ENCODE data around the gene TTLL11.
"Not testable (repeated sequence)": the region's sequence is repeated elsewhere in the genome, so short reads cannot be mapped to it uniquely, and the experiment has no call there.

The TTLL11 gene

GRCh38 chr9:122066680-122067079 is 26.4 kb downstream of the TTLL11 start:
- not testable (repeated sequence) for H3K9me3 ChIP-seq (ENCODE audit: control insufficient read depth, insufficient read depth, low read length); H3K36me3 ChIP-seq (ENCODE audit: insufficient read depth, low read length); H3K9ac ChIP-seq (ENCODE audit: low read depth, low read length); H3K4me1 ChIP-seq (ENCODE audit: insufficient read depth, low read length)

- Histone ChIP-seq H3K4me1 (ENCODE audit: insufficient read depth, low read length) (0 out of 2 replicates have a peak, but pooled peaks cover 5% of the 10 kb centered on the region), H3K36me3 (ENCODE audit: insufficient read depth, low read length) (no peaks in the 10 kb centered on the region), H3K9me3 (ENCODE audit: control insufficient read depth, insufficient read depth, low read length) (no peaks in the 10 kb centered on the region), H3K9ac (ENCODE audit: low read depth, low read length) (no peak overlapping the region)
Observed at GRCh38 chr9:122065923-122066629, 27.0 kb downstream of the TTLL11 start.

GRCh38 chr9:122060481-122060880 is 32.6 kb downstream of the TTLL11 start:
- H3K4me1 ChIP-seq (ENCODE audit: insufficient read depth, low read length), result no peaks in the 10 kb centered on the region
- no peaks in the 10 kb centered on the region for H3K9me3 ChIP-seq (ENCODE audit: control insufficient read depth, insufficient read depth, low read length)
- no peaks in the 10 kb centered on the region for H3K36me3 ChIP-seq (ENCODE audit: insufficient read depth, low read length)
- no peak overlapping the region for H3K9ac ChIP-seq (ENCODE audit: low read depth, low read length)

DNA sequence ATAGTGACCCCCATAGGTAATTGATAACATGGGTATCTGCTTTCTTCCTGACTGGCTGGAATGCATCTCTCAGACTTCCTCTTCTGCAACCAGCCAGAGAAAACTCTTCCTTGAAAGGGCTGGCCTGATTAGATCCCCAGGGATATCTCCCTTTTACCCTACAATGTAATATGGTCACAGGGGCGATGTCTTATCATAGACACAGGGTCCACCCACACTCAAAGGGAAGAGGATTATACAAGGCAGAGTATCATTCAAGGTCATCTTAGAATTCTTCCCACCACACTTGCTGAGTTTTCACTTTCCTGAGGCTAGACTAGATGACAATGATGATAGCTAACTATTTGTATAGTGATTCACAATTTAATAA is 33.2 kb downstream of the TTLL11 start:
- H3K9ac ChIP-seq (ENCODE audit: low read depth, low read length), result no peak overlapping the region
- no peaks in the 10 kb centered on the region for H3K9me3 ChIP-seq (ENCODE audit: control insufficient read depth, insufficient read depth, low read length)
- no peaks in the 10 kb centered on the region for H3K4me1 ChIP-seq (ENCODE audit: insufficient read depth, low read length)
- no peaks in the 10 kb centered on the region for H3K36me3 ChIP-seq (ENCODE audit: insufficient read depth, low read length)

DNA sequence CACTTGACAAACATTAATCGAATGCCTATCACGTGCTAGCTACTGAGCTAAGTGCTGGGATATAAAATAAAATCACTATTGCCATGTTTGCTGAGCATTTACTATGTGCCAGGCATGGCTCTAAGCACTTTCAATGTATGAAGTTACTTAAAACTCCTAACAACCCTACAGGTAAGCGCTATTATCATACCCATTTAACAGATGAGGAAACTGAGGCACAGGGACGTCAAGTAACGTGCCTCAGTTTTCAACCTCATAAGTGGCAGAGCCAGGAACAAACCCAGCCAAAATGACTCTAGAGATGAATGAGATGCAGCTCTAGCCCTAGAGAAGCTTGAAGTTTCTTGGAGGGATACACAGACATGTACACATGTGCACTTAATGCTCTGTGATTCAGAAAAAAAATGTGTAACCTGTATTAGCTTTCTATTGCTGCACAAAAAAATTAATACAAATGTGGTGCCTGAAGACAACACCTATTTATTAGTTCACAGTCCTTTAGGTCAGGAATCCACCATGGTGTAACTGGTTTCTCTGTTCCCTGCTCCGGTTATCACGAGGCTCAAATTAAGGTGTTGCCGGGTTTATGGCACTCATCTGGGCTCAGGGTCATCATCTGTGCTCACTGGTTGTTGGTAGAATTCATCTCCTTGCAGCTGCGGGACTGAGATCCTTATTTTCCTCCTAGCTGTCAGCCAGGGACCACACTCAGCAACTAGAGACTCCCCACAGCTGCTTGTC is 33.7 kb downstream of the TTLL11 start:
- Histone ChIP-seq H3K36me3 (ENCODE audit: insufficient read depth, low read length) (no peaks in the 10 kb centered on the region), H3K9me3 (ENCODE audit: control insufficient read depth, insufficient read depth, low read length) (no peaks in the 10 kb centered on the region), H3K9ac (ENCODE audit: low read depth, low read length) (no peak overlapping the region), H3K4me1 (ENCODE audit: insufficient read depth, low read length) (no peaks in the 10 kb centered on the region)

GRCh38 chr9:122058709-122059108 is 34.4 kb downstream of the TTLL11 start:
- H3K4me1 ChIP-seq (ENCODE audit: insufficient read depth, low read length), result no peaks in the 10 kb centered on the region
- no peaks in the 10 kb centered on the region for H3K9me3 ChIP-seq (ENCODE audit: control insufficient read depth, insufficient read depth, low read length)
- H3K9ac ChIP-seq (ENCODE audit: low read depth, low read length), result no peak overlapping the region
- no peaks in the 10 kb centered on the region for H3K36me3 ChIP-seq (ENCODE audit: insufficient read depth, low read length)

GRCh38 chr9:122058051-122058450 is 35.1 kb downstream of the TTLL11 start:
- no peak overlapping the region for H3K9ac ChIP-seq (ENCODE audit: low read depth, low read length)
- H3K4me1 ChIP-seq (ENCODE audit: insufficient read depth, low read length), result no peaks in the 10 kb centered on the region
- H3K36me3 ChIP-seq (ENCODE audit: insufficient read depth, low read length), result no peaks in the 10 kb centered on the region
- no peaks in the 10 kb centered on the region for H3K9me3 ChIP-seq (ENCODE audit: control insufficient read depth, insufficient read depth, low read length)

DNA sequence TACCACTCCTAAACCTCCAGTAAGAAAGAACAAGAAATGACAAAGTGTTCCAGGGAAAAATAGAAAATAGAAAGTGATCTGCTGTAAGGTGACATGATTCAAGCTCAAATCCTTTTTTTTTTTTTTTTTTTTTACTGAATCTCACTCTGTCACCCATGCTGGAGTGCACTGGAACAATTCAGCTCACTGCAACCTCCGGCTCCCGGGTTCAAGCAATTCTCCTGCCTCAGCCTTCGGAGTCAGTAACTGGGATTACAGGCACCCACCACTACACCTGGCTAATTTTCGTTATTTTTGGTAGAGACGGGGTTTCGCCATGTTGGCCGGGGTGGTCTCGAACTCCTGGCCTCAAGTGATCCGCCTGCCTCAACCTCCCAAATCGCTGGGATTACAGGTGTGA is 35.9 kb downstream of the TTLL11 start:
- H3K4me1 ChIP-seq (ENCODE audit: insufficient read depth, low read length), result no peaks in the 10 kb centered on the region
- no peak overlapping the region for H3K9ac ChIP-seq (ENCODE audit: low read depth, low read length)
- H3K9me3 ChIP-seq (ENCODE audit: control insufficient read depth, insufficient read depth, low read length), result no peaks in the 10 kb centered on the region
- no peaks in the 10 kb centered on the region for H3K36me3 ChIP-seq (ENCODE audit: insufficient read depth, low read length)

DNA sequence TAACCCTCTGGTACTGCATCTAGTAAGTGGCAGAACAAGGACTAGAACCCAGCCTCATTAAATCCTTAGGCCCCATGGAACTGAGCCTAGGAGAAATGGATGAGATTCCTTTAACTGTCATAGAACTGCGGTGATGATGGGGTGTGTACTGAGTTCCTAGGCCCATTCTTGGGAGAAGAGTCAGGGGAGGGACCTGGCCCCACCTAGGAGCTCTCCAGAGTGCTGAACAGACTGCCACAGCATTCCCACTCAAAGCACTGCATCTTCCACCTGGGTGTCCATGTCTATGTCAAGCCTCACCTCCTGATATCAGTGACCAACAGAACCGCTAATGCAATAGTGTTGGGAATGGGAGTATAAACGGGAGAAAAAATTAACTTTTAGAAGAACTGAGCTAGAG is 36.6 kb downstream of the TTLL11 start:
- no peaks in the 10 kb centered on the region for H3K9me3 ChIP-seq (ENCODE audit: control insufficient read depth, insufficient read depth, low read length)
- H3K9ac ChIP-seq (ENCODE audit: low read depth, low read length), result no peak overlapping the region
- no peaks in the 10 kb centered on the region for H3K36me3 ChIP-seq (ENCODE audit: insufficient read depth, low read length)
- no peaks in the 10 kb centered on the region for H3K4me1 ChIP-seq (ENCODE audit: insufficient read depth, low read length)

GRCh38 chr9:122055701-122056100 is 37.4 kb downstream of the TTLL11 start:
- no peaks in the 10 kb centered on the region for H3K4me1 ChIP-seq (ENCODE audit: insufficient read depth, low read length)
- H3K36me3 ChIP-seq (ENCODE audit: insufficient read depth, low read length), result no peaks in the 10 kb centered on the region
- H3K9me3 ChIP-seq (ENCODE audit: control insufficient read depth, insufficient read depth, low read length), result no peaks in the 10 kb centered on the region
- H3K9ac ChIP-seq (ENCODE audit: low read depth, low read length), result no peak overlapping the region

GRCh38 chr9:122053567-122054350 is 39.3 kb downstream of the TTLL11 start:
- Histone ChIP-seq H3K9ac (ENCODE audit: low read depth, low read length) (no peak overlapping the region), H3K9me3 (ENCODE audit: control insufficient read depth, insufficient read depth, low read length) (no peaks in the 10 kb centered on the region), H3K36me3 (ENCODE audit: insufficient read depth, low read length) (no peaks in the 10 kb centered on the region), H3K4me1 (ENCODE audit: insufficient read depth, low read length) (no peaks in the 10 kb centered on the region)

- no peak overlapping the region for H3K9ac ChIP-seq (ENCODE audit: low read depth, low read length)
- H3K4me1 ChIP-seq (ENCODE audit: insufficient read depth, low read length), result no peaks in the 10 kb centered on the region
- H3K36me3 ChIP-seq (ENCODE audit: insufficient read depth, low read length), result no peaks in the 10 kb centered on the region
- H3K9me3 ChIP-seq (ENCODE audit: control insufficient read depth, insufficient read depth, low read length), result no peaks in the 10 kb centered on the region
Observed at GRCh38 chr9:122053064-122053463, 40.0 kb downstream of the TTLL11 start.

DNA sequence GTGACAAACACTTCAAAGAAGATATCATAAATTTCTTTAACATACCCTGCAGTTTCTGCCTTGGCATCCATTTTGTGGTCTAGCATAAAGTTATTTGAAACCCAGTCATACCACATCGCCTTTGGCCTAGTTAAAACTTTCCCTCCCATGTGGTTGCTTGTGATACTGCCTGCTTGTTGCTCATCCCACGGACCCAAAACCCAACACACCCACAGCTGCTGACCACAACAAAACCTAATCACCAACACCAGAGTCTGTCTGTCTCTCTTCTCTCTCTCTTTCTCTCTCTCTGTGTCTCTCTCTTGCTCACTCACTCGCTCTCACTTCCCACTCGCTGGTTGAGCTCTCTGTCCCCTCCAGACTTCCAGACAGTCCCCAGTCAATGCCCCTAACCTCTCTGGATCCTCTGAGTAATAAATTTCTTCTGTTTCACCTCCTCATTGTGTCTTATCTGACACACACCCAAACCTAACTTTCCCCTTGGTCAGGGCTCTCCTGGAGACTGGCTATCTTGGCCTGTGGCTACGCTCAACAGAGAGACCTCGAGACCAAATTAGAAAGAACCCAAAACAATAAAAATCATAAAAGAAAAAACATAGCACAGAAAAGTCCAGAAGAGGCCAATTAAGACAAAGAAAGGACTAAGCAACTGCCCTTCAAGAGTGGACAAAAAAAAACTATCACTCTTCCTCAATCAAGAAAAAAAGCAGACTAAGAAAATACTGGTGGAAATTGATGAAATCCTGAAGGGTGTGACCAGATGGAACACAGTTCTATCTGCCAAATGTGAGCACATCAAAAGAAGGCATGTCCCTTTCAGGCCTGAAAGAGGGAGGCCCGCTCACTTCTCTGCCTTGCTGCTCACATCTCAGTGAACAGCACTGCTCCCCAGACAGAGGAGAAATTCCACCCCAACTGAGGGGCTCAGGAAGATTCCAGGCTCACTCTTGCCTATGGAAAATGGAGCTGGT is 41.5 kb downstream of the TTLL11 start:
- no peaks in the 10 kb centered on the region for H3K9me3 ChIP-seq (ENCODE audit: control insufficient read depth, insufficient read depth, low read length)
- H3K36me3 ChIP-seq (ENCODE audit: insufficient read depth, low read length), result no peaks in the 10 kb centered on the region
- H3K4me1 ChIP-seq (ENCODE audit: insufficient read depth, low read length), result no peaks in the 10 kb centered on the region
- no peak overlapping the region for H3K9ac ChIP-seq (ENCODE audit: low read depth, low read length)

DNA sequence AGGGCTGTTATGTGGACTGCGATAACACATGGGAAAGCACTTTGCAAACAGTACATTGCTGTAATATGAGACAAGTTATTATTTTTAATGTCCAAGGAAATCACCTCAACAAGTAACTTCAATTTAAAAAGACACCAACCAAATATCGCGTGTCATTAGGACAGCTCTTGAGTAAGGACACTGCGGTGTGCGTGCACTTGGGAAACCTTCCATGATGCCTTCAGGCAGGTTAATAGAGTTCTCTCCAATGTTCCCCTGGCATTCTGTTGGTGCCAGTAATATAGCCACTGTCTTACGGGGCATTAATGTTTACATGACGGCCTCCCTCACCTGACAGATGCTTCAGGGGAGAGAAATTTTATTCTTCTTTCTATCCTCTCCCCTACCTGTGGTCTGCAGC is 42.9 kb downstream of the TTLL11 start:
- no peaks in the 10 kb centered on the region for H3K9me3 ChIP-seq (ENCODE audit: control insufficient read depth, insufficient read depth, low read length)
- H3K36me3 ChIP-seq (ENCODE audit: insufficient read depth, low read length), result no peaks in the 10 kb centered on the region
- no peak overlapping the region for H3K9ac ChIP-seq (ENCODE audit: low read depth, low read length)
- no peaks in the 10 kb centered on the region for H3K4me1 ChIP-seq (ENCODE audit: insufficient read depth, low read length)
